Adrenal gland (tissue), 12 donors: Measurements from ENCODE around the gene RGS12. TPM values are rescaled to one million over a fixed set of nuclear protein-coding genes. Genes with fewer than 3 reads are reported as not detected.
A peak's percentile ranks its signal among the peaks of the same experiment; 100 is the strongest.

ENCODE experiments used
- DNase-seq, 7 donors: peaks; one replicate each; pipeline ENCODE4 v3.0.0-alpha.2; 2019 to 2020
- H3K27ac ChIP-seq, 5 donors: fragments of 200-600 bp; sonication (generic) in 4 of 5; 1 replicate in 3 of 5; 2 replicates in 2 of 5; pipeline versions ENCODE4 v1.5.1 to v1.8.0; 2016 to 2020; ENCODE audit warnings: mild to moderate bottlenecking in 1 of 5
- H3K27me3 ChIP-seq: fragments of 200-600 bp; 2 replicates; pipeline ENCODE4 v1.8.0; 2021
- H3K36me3 ChIP-seq, 2 donors: fragments of 200-600 bp; replicated peaks in 1 of 2; 1 replicate in 1 of 2; 2 replicates in 1 of 2; pipeline versions ENCODE4 v1.5.1 to v1.8.0; 2018 to 2022
- H3K4me1 ChIP-seq, 2 donors: fragments of 200-600 bp; replicated peaks in 1 of 2; 1 replicate in 1 of 2; 2 replicates in 1 of 2; pipeline versions ENCODE4 v1.5.1 to v1.8.0; 2018 to 2021
- H3K4me3 ChIP-seq, 4 donors: fragments of 200-600 bp; sonication (generic) in 3 of 4; one replicate each; pipeline ENCODE4 v1.5.1; 2016 to 2018
- H3K9me3 ChIP-seq, 3 donors: fragments of 200-600 bp; sonication (generic) in 1 of 3; replicated peaks in 1 of 3; 1 replicate in 2 of 3; 2 replicates in 1 of 3; pipeline versions ENCODE4 v1.5.1 to v1.8.0; 2016 to 2021
- POLR2A ChIP-seq, 2 donors: fragments of 450-650 bp; IDR thresholded peaks; one replicate each; pipeline ENCODE4 v1.6.1; 2017; ENCODE audit warnings: antibody characterized with exemption in 2 of 2, mild to moderate bottlenecking in 2 of 2, moderate library complexity in 1 of 2
- WGBS, 4 donors: extraction: QIAGEN DNeasy Blood & Tissue Kit in 2 of 4; methylation state at CpG; one replicate each; pipeline versions ENCODE4 v1.1.5 to v1.1.7; 2013 to 2017; 5-methylcytosine and 5-hydroxymethylcytosine counted together
- intact Hi-C, 2 donors: fragments of 100-400 bp; cut with DNase I; formaldehyde crosslinking; loops; one replicate each; pipeline versions ENCODE4 v1.14.1 to v1.15.0; 2022 to 2023
- polyA plus RNA-seq, 3 donors: library from polyadenylated mRNA; stranded (reverse); fragments of 200-250 nt in 2 of 3; fragments of 350-450 nt in 1 of 3; fragmentation: Illumina TruSeq in 1 of 3; extraction: RNeasy Lipid Tissue Mini Kit (QIAGEN cat#74804) in 1 of 3; gene quantifications; one replicate each; pipeline ENCODE4 v1.2.3, GENCODE V29; 2013 to 2014
- total RNA-seq, 9 donors: library from RNA; depleted of rRNA in 4 of 9; stranded (reverse); fragments of >200 nt in 4 of 9; fragments of 120-200 nt in 1 of 9; fragmentation: NEBNext Ultra II Directional in 1 of 9; extraction: Animal tissue kit (Norgen Biotek cat#: 25700) in 1 of 9; gene quantifications; one replicate each; pipeline versions ENCODE4 v1.1.0 to v1.2.4, GENCODE V29; 2013 to 2023
- TF ChIP-seq, protein P1 (sequence below), 6 experiments: fragments of 450-650 bp in 4 of 6; fragments of 200-600 bp in 2 of 6; sonication (generic) in 1 of 6; IDR thresholded peaks; 1 replicate in 5 of 6; 2 replicates in 1 of 6; pipeline versions ENCODE4 v1.5.1 to v1.8.0; 2016 to 2021; ENCODE audit warnings: antibody characterized with exemption in 6 of 6, mild to moderate bottlenecking in 2 of 6, moderate library complexity in 1 of 6
- donor health status: healthy with polysubstance abuse.
- donor health status: Bipolar disorder and iron deficiency.
- donor health status: DM: yes; HTN: yes; CAD: no.
- donor health status: DM: no; HTN: no; CAD: no.
- donor health status: DM: no; HTN: no; CAD: no.
- donor health status: DM: yes; HTN: yes; CAD: no.

RGS12 gene
- total and polyA plus RNA-seq, 12 donors, result 8.2 to 73.9 (median 21.9) TPM

DNA sequence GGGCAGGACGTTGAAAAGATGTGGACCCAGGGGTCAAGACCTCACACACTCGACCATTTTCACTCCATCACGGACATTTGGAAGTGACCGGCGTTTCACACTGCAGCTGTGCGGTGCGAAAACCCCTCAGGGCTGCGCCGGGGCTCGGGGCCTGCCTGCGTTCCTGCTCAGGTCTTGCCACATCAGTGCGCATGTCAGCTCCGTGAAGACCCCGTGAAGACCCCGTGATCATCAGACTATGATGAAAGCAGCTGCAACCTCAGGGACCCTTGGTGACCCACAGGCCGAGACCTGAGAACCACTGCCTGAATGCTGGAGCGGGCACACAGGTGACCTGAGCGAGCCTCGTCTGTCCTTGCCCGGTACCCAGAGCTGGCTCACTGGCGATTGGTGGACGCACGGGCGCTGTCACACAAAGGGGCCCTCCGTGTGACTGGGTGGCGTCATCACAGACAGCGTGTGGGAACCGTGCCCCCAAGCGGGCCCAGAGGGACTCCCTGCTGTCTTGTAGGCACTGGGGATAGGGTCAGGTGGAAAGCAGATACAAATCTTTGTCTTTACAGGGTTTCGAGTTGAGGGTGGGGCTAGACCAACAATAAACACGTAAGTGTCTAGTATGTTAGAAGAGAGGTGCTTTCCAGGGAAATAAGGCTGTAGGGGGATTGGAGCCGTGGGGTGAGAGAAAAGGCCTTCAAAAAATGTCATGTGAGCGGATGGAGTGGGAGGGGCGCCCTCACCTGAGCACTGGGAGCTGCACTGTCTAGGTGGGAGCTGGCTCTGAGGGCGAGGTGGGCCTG lies 31.2 kb upstream of the RGS12 start:
- no peaks in the 10 kb centered on the region for H3K4me1 ChIP-seq
- no peaks in the 10 kb centered on the region for H3K36me3 ChIP-seq
- DNase-seq, result peak in 5 of 7 donors; percentile 2 to 37 (median 11)
- no peaks in the 10 kb centered on the region for H3K9me3 ChIP-seq
- no peaks in the 10 kb centered on the region for H3K27me3 ChIP-seq
- H3K27ac ChIP-seq, result no peak overlapping the region
- TF ChIP-seq, protein P1, sequence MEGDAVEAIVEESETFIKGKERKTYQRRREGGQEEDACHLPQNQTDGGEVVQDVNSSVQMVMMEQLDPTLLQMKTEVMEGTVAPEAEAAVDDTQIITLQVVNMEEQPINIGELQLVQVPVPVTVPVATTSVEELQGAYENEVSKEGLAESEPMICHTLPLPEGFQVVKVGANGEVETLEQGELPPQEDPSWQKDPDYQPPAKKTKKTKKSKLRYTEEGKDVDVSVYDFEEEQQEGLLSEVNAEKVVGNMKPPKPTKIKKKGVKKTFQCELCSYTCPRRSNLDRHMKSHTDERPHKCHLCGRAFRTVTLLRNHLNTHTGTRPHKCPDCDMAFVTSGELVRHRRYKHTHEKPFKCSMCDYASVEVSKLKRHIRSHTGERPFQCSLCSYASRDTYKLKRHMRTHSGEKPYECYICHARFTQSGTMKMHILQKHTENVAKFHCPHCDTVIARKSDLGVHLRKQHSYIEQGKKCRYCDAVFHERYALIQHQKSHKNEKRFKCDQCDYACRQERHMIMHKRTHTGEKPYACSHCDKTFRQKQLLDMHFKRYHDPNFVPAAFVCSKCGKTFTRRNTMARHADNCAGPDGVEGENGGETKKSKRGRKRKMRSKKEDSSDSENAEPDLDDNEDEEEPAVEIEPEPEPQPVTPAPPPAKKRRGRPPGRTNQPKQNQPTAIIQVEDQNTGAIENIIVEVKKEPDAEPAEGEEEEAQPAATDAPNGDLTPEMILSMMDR (IDR thresholded peaks at IDR 0.05), result no peak
- no peak for TF ChIP-seq POLR2A (IDR thresholded peaks at IDR 0.05)
- H3K4me3 ChIP-seq, result no peak overlapping the region
- intact Hi-C loops, result no loop called here
- WGBS, 4 donors, result 85 to 91% (median 88%) methylated on average over 26 to 35 of the region's 35 CpGs

DNA sequence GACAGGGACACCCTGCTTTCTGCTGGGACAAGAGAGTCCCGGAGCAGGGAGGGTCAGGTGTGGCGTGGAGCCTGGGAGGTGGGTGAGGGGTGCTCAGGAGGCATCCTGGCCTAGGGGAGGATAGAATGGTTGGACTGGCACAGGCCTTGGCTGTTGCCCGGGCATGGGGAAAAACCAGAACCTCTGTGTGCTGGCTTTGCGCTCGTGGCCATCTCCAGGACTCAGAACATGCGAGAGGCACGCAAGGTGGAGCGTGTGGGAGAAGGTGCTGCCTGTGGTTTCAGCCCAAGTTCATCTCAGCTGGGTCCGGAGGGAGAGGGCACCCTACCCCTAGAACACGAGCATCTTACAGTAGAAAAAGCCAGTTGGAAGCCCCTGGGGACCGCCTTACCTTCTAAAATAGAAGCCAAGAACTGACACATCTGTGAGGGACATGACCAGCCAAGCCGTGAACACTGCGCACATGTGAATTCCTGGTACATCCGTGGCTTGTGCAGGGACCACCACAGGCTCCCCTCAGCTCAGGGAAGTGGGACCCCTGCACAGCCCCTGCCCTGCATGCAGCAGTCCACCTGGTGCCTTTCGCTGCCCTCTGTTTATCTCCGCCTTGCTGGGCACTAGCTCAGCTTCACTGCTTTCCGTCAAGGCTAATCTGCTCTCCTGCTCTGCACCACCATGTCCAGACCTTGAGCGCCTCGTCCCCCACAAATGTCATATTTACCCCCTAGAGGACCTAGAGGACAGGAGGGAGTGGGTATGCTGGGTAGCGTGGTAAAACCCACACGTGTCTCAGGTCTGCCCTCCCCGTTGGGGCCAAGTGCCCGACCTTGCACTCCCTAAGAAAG lies 30.4 kb upstream of the RGS12 start:
- WGBS, 4 donors, result 76 to 88% (median 83%) methylated on average over 21 to 23 of the region's 23 CpGs
- TF ChIP-seq, protein P1 (IDR thresholded peaks at IDR 0.05), result no peak
- TF ChIP-seq POLR2A (IDR thresholded peaks at IDR 0.05), result no peak
- peak in 4 of 7 donors; percentile 3 to 33 (median 11) for DNase-seq

DNA sequence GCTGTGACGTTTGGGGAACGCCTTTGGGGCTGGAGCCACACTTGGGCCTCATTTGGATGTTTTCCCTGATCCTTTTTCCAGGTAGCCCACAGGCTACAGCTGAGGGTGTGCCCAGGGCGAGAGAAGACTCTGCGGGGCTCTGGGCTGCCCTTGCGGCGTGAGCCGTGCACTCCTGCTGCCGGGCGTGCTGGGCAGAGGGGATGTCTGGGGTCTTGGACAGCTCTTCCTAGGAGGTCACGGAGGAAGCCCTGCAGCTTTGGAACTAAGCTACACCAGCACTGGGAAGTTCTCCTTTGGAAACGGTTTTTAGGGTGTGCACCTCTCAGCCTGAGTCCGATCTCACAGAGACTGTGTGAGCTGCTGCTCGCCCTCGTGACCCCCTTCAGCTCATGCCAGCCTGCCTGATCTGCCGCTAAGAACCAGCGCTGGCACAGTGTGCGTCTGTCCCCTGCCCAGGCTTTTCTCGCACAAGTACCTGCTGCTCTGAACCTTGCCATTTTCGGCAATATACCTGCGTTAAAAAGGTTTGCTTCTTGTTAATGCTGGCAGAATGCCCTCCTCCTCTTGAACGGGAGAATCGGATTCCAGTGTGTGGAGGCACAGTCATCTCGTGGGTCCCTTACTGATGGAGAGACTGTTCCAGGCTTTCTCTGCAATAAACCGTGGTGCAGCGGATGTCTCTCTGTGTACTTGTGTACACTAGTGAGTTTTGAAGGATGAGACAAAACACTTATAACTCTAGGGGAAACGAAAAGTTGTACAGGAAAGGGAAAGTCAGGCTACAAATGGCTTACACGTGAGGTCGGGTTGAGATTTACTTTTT lies 29.6 kb upstream of the RGS12 start:
- intact Hi-C loops, result no loop called here
- H3K4me3 ChIP-seq, result no peak overlapping the region
- no peaks in the 10 kb centered on the region for H3K36me3 ChIP-seq
- WGBS, 4 donors, result 77 to 86% (median 83%) methylated on average over 25 to 28 of the region's 28 CpGs
- no peak for TF ChIP-seq POLR2A (IDR thresholded peaks at IDR 0.05)
- TF ChIP-seq, protein P1 (IDR thresholded peaks at IDR 0.05), result no peak
- no peaks in the 10 kb centered on the region for H3K27me3 ChIP-seq
- H3K9me3 ChIP-seq, result no peaks in the 10 kb centered on the region
- peak in 4 of 7 donors; percentile 1 to 10 (median 3) for DNase-seq
- no peaks in the 10 kb centered on the region for H3K4me1 ChIP-seq
- H3K27ac ChIP-seq, result no peak overlapping the region

More for the DNA sequence above, 30.4 kb upstream of the RGS12 start:
- Histone ChIP-seq H3K27ac (no peak overlapping the region), H3K4me3 (no peak overlapping the region), H3K4me1 (no peaks in the 10 kb centered on the region), H3K36me3 (no peaks in the 10 kb centered on the region), H3K9me3 (no peaks in the 10 kb centered on the region), H3K27me3 (no peaks in the 10 kb centered on the region)
- intact Hi-C loops, result no loop called here

DNA sequence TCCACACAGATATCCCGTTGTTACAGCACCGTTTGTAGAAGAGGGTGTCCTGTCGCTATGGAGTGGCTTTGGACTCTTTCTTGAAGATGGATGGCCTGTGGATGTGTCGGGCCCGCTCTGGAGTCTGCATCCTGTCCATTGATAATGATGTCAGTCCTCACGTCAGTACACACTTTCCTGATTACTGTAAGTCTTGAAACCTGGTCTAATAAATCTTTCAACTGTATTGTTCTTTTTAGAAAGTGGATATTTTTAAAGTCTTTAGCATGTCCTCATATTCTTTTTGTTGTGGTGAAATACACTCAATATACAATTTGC lies 29.0 kb upstream of the RGS12 start:
- no peaks in the 10 kb centered on the region for H3K36me3 ChIP-seq
- no peak for TF ChIP-seq POLR2A (IDR thresholded peaks at IDR 0.05)
- TF ChIP-seq, protein P1 (IDR thresholded peaks at IDR 0.05), result no peak
- WGBS, 4 donors, result 66 to 81% (median 74%) methylated on average over 6 of the region's 6 CpGs
- intact Hi-C loops, result no loop called here
- no peaks in the 10 kb centered on the region for H3K9me3 ChIP-seq
- no peaks in the 10 kb centered on the region for H3K27me3 ChIP-seq
- H3K27ac ChIP-seq, result no peak overlapping the region
- H3K4me1 ChIP-seq, result no peaks in the 10 kb centered on the region
- peak in 4 of 7 donors; percentile 2 to 49 (median 2) for DNase-seq
- no peak overlapping the region for H3K4me3 ChIP-seq
